Adrenal gland (tissue), 5 donors: ENCODE measurements around the gene HS3ST1.

Experiments
- CTCF ChIP-seq, 6 experiments: fragments of 450-650 bp in 4 of 6; fragments of 200-600 bp in 2 of 6; sonication (generic) in 1 of 6; IDR thresholded peaks; 1 replicate in 5 of 6; 2 replicates in 1 of 6; pipeline versions ENCODE4 v1.5.1 to v1.8.0; 2016 to 2021; ENCODE audit warnings: antibody characterized with exemption in 6 of 6, mild to moderate bottlenecking in 2 of 6, moderate library complexity in 1 of 6
- POLR2A ChIP-seq, 2 donors: fragments of 450-650 bp; IDR thresholded peaks; one replicate each; pipeline ENCODE4 v1.6.1; 2017; ENCODE audit warnings: antibody characterized with exemption in 2 of 2, mild to moderate bottlenecking in 2 of 2, moderate library complexity in 1 of 2
- donor health status: DM: no; HTN: no; CAD: no.

DNA sequence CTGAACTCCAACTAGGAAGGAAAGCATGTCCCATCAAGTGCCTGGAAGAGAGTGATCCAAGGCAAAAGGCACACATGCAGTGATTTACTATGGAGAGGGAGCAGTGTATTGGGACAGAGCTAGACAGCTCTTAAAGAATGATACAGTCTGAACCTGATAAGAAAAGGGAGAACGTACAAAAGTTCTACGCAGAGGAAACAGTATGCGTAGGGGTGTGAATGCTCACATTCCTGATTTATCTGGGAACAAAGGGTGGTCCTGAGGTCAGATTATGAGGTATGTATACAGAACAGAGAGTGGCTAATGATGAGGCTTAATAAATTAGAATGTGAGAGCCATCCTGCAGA lies 12.0 kb downstream of the HS3ST1 start:
- no peak for TF ChIP-seq CTCF (IDR thresholded peaks at IDR 0.05)
- no peak for TF ChIP-seq POLR2A (IDR thresholded peaks at IDR 0.05)
